VCaP (cell line): ENCODE data around the gene TMEM252.

Experiments
- H3K27ac ChIP-seq: fragments of 450-650 bp; 2 replicates; pipeline ENCODE4 v1.5.1; 2017
- CTCF ChIP-seq: fragments of 450-650 bp; conservative IDR thresholded peaks from 2 replicates; pipeline ENCODE4 v1.5.1; 2017; ENCODE audit warnings: mild to moderate bottlenecking, moderate library complexity

Gene TMEM252

GRCh38 chr9:68507130-68507805, 33.4 kb downstream of the TMEM252 start:
- peak; percentile 83 for TF ChIP-seq CTCF
- no peak overlapping the region for H3K27ac ChIP-seq

- H3K27ac ChIP-seq: no peak overlapping the region
- TF ChIP-seq CTCF: no peak
These were observed 34.1 kb downstream of the TMEM252 start for GRCh38 chr9:68506551-68506950.

DNA sequence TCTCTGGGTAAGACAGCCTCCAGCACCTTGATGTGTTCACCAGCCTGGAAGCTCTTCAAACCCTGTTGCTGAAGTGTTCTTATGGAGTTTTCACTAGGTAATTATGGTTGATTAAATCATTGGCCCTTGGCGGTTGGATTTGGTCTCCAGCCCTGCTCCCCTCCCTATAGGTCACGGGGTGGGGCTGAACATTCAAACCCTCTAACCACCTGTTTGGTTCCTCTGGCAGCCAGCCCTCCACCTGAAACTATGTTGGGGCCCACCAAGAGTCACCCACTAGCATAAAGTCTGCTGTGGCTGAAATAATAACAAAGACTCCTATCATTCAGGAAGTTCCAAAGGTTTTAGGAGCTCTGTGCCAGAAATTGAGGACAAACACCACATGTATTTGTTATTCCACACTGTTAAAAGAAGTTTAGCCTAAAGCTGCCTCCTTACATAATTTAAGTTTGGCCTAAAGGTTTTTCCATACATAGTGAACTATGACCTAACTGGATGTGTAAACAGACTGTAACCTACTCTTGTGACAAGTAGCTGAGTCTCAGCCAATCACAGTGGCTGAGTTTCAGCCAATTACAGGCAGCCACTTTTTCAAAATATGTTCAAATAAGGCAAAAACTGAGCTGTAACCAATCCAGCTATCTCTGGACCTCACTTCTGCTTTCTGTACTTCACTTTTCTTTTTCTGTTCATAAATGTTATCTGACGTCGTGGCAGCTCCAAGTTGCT, 34.8 kb downstream of the TMEM252 start:
- H3K27ac ChIP-seq: no peak overlapping the region
- no peak for TF ChIP-seq CTCF

DNA sequence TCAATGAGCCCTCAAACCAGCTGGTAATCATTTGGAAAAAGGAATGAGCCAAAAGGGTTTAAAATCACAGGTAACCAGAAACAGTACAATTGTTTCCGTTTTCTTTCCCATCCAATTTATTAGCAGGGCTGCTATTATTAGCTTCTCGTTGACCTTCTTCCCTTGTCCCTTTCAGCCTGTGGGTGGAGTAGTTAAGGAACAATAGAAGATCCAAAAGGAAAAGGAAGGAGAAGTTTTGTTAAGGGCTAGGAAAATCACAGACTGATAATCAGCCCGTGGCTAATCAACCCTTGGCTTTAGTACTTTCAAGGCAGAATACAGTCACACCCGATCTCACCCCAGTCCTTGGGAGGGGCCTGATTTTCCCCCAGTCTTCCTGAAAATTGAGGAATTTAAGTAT, 38.4 kb downstream of the TMEM252 start:
- no peak for TF ChIP-seq CTCF
- H3K27ac ChIP-seq: no peak overlapping the region

GRCh38 chr9:68500457-68501381, 40.0 kb downstream of the TMEM252 start:
- TF ChIP-seq CTCF: no peak
- no peak overlapping the region for H3K27ac ChIP-seq

DNA sequence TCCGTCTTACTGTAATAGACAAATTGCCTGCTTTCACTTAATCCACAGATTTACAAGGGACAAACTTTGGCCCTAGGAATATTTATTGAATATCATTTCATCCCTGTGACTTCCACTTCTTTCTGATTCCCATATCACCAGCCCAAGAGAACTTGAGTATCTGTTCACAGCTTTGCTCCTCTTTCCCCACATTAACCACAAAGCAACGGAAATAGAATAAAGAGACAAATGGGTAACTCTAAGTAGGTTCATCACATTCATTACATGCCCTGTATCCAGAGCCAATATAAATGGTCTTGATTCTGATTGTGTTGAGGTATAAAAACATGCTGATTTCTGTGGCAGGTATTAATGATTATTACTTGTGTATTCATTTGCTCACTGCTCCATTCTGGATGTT, 41.9 kb downstream of the TMEM252 start:
- TF ChIP-seq CTCF: no peak
- no peak overlapping the region for H3K27ac ChIP-seq

GRCh38 chr9:68497629-68498028, 43.1 kb downstream of the TMEM252 start:
- H3K27ac ChIP-seq: no peak overlapping the region
- TF ChIP-seq CTCF: no peak
